ENCODE measurements around the gene LGALS12.
"Not testable (repeated sequence)": the region's sequence is repeated elsewhere in the genome, so short reads cannot be mapped to it uniquely, and the experiment has no call there.

LGALS12 gene

GRCh38 chr11:63534076-63534475 lies 28.2 kb downstream of the LGALS12 start:
- H3K4me3 ChIP-seq (ENCODE audit: low read depth, low read length): no peak overlapping the region
- TF ChIP-seq CTCF (IDR thresholded peaks at IDR 0.05; ENCODE audit: low read depth, low read length): no peak

GRCh38 chr11:63534895-63535461 lies 29.1 kb downstream of the LGALS12 start:
- no peak for TF ChIP-seq CTCF (IDR thresholded peaks at IDR 0.05; ENCODE audit: low read depth, low read length)
- H3K4me3 ChIP-seq (ENCODE audit: low read depth, low read length): no peak overlapping the region

GRCh38 chr11:63535734-63536133 lies 29.9 kb downstream of the LGALS12 start:
- H3K4me3 ChIP-seq (ENCODE audit: low read depth, low read length): no peak overlapping the region
- TF ChIP-seq CTCF (IDR thresholded peaks at IDR 0.05; ENCODE audit: low read depth, low read length): no peak

- no peak for TF ChIP-seq CTCF (IDR thresholded peaks at IDR 0.05; ENCODE audit: low read depth, low read length)
Measured at GRCh38 chr11:63536669-63537292, 30.9 kb downstream of the LGALS12 start, which contains the start of gene PLAAT4. Gene PLAAT4 (plus strand): TSS chr11:63536808. CDS start chr11:63536869, 61 bp downstream.

GRCh38 chr11:63537293-63538101 lies 31.6 kb downstream of the LGALS12 start:
- H3K4me3 ChIP-seq (ENCODE audit: low read depth, low read length): peak overlapping the region; percentile 46
- TF ChIP-seq CTCF (IDR thresholded peaks at IDR 0.05; ENCODE audit: low read depth, low read length): no peak

More at GRCh38 chr11:63536669-63537292, 30.9 kb downstream of the LGALS12 start, which contains the start of gene PLAAT4:
- peak within 1 kb of the TSS; percentile 46 for H3K4me3 ChIP-seq (ENCODE audit: low read depth, low read length)

- H3K4me3 ChIP-seq (ENCODE audit: low read depth, low read length): not testable (repeated sequence)
Measured at GRCh38 chr11:63542506-63542905, 36.6 kb downstream of the LGALS12 start.

- H3K4me3 ChIP-seq (ENCODE audit: low read depth, low read length): no peak overlapping the region
- no peak for TF ChIP-seq CTCF (IDR thresholded peaks at IDR 0.05; ENCODE audit: low read depth, low read length)
Measured at GRCh38 chr11:63543711-63544110, 37.8 kb downstream of the LGALS12 start.

Measured in WI38 (cell line).